A549 (cell line): ENCODE results near the gene LDB1. TPM values are rescaled to one million over a fixed set of nuclear protein-coding genes. Genes with fewer than 3 reads are reported as not detected.

ENCODE experiments used
- ATAC-seq, 2 experiments: fragments of 200-7000 bp in 1 of 2; fragments of >200 bp in 1 of 2; cut with Nextera tagmentation in 1 of 2; cut with Tn5 transposase in 1 of 2; 3 replicates each; pipeline versions ENCODE4 v1.8.0 to v1.9.1; 2018 to 2020; ENCODE audit warnings: mild to moderate bottlenecking in 1 of 2, moderate library complexity in 1 of 2
- CTCF ChIA-PET: fragments of 300-600 bp; sonication (Branson Sonifier 250); formaldehyde crosslinking; extraction: SDS; loops from one replicate; lab custom pipeline; 2021; ENCODE audit warnings: antibody characterized with exemption, inconsistent platforms; lab: Yijun Ruan, JAX
- POLR2A ChIA-PET: fragments of 350-600 bp; formaldehyde crosslinking; extraction: SDS; loops from one replicate; lab custom pipeline; 2021; ENCODE audit warnings: antibody characterized with exemption, inconsistent platforms; lab: Yijun Ruan, JAX
- DNase-seq, 2 experiments: peaks; one replicate each; pipeline versions ENCODE4 v3.0.0 to v3.0.0-alpha.2; 2011 to 2016; ENCODE audit warnings: low read depth in 1 of 2, low spot score in 1 of 2
- FAIRE-seq: peaks from 2 replicates; lab custom pipeline; 2011; peaks lifted over from hg19 to GRCh38; lab: Jason Lieb, UNC
- H3K27ac ChIP-seq, 2 experiments: fragments of >200 bp; sonication (Bioruptor Twin); formaldehyde crosslinking; 3 replicates each; pipeline ENCODE4 v1.5.1; 2016 to 2017
- H3K4me1 ChIP-seq: fragments of >200 bp; sonication (Bioruptor Twin); formaldehyde crosslinking; 3 replicates; pipeline ENCODE4 v1.6.1; 2016
- H3K4me2 ChIP-seq: fragments of >200 bp; sonication (Bioruptor Twin); formaldehyde crosslinking; 3 replicates; pipeline ENCODE4 v1.6.1; 2016
- H3K4me3 ChIP-seq: fragments of >200 bp; sonication (Bioruptor Twin); formaldehyde crosslinking; 3 replicates; pipeline ENCODE4 v1.5.1; 2016
- H3K9me3 ChIP-seq: fragments of >200 bp; sonication (Bioruptor Twin); formaldehyde crosslinking; 3 replicates; pipeline ENCODE4 v1.6.1; 2016
- BHLHE40 ChIP-seq: IDR thresholded peaks from 2 replicates; pipeline ENCODE4 v1.6.1; 2012; ENCODE audit warnings: low read depth, low read length, inconsistent platforms
- CHD2 ChIP-seq: fragments of 150-350 bp; IDR thresholded peaks from 2 replicates; pipeline ENCODE4 v1.6.1; 2014; ENCODE audit warnings: low read length; ENCODE audit not compliant: partially characterized antibody
- CHD4 ChIP-seq: fragments of 200-600 bp; sonication (generic); IDR thresholded peaks from 2 replicates; pipeline ENCODE4 v1.6.1; 2016; ENCODE audit warnings: antibody characterized with exemption, mild to moderate bottlenecking, borderline replicate concordance
- CTCF ChIP-seq: fragments of >200 bp; sonication (Bioruptor Twin); formaldehyde crosslinking; IDR thresholded peaks from 3 replicates; pipeline ENCODE4 v1.5.1; 2016
- EHF ChIP-seq: fragments of 250-450 bp; sonication (Bioruptor Pico); IDR thresholded peaks from 2 replicates; pipeline ENCODE4 v1.5.0; 2020; ENCODE audit warnings: mild to moderate bottlenecking
- EP300 ChIP-seq, 2 experiments: fragments of >200 bp; sonication (Bioruptor Twin); formaldehyde crosslinking; IDR thresholded peaks; 2 replicates in 1 of 2; 3 replicates in 1 of 2; pipeline ENCODE4 v1.6.1; 2016 to 2017
- FOSB ChIP-seq: fragments of 250-450 bp; sonication (Bioruptor Pico); IDR thresholded peaks from 2 replicates; pipeline ENCODE4 v1.5.0; 2020; ENCODE audit warnings: mild to moderate bottlenecking, moderate library complexity
- FOXS1 ChIP-seq: fragments of 250-450 bp; sonication (Bioruptor Pico); IDR thresholded peaks from 2 replicates; pipeline ENCODE4 v1.5.0; 2020; ENCODE audit warnings: mild to moderate bottlenecking, moderate library complexity
- GATA3 ChIP-seq: IDR thresholded peaks from 2 replicates; pipeline ENCODE4 v1.6.1; 2012; ENCODE audit warnings: borderline replicate concordance
- HDAC2 ChIP-seq: fragments of 200-600 bp; sonication (generic); IDR thresholded peaks from 2 replicates; pipeline ENCODE4 v1.6.1; 2016
- HOXA7 ChIP-seq: fragments of 250-450 bp; sonication (Bioruptor Pico); IDR thresholded peaks from 2 replicates; pipeline ENCODE4 v1.5.0; 2020; ENCODE audit warnings: mild to moderate bottlenecking, moderate library complexity
- MAFK ChIP-seq: fragments of 450-650 bp; IDR thresholded peaks from 2 replicates; pipeline ENCODE4 v1.6.1; 2014; ENCODE audit not compliant: partially characterized antibody
- MAX ChIP-seq: IDR thresholded peaks from 2 replicates; pipeline ENCODE4 v1.6.1; 2012
- MAZ ChIP-seq: fragments of 150-350 bp; IDR thresholded peaks from 2 replicates; pipeline ENCODE4 v1.6.1; 2014; ENCODE audit warnings: antibody characterized with exemption, low read depth, low read length, borderline replicate concordance
- MYC ChIP-seq: IDR thresholded peaks from 2 replicates; pipeline ENCODE4 v1.6.1; 2012; ENCODE audit warnings: mild to moderate bottlenecking, inconsistent platforms, low read length, improper control_type of control experiment, borderline replicate concordance
- NR3C1 ChIP-seq: fragments of >200 bp; sonication (Bioruptor Twin); formaldehyde crosslinking; IDR thresholded peaks from 3 replicates; pipeline ENCODE4 v1.6.1; 2017
- PBX3 ChIP-seq: IDR thresholded peaks from 2 replicates; pipeline ENCODE4 v1.6.1; 2012
- POLR2A ChIP-seq: IDR thresholded peaks from 2 replicates; pipeline ENCODE4 v1.6.1; 2012; ENCODE audit warnings: mild to moderate bottlenecking, low read length
- RAD21 ChIP-seq, 2 experiments: fragments of >200 bp in 1 of 2; sonication (Bioruptor Twin) in 1 of 2; formaldehyde crosslinking in 1 of 2; IDR thresholded peaks in 1 of 2; conservative IDR thresholded peaks in 1 of 2; 2 replicates in 1 of 2; 3 replicates in 1 of 2; pipeline ENCODE4 v1.6.1; 2012 to 2018; ENCODE audit warnings: inconsistent platforms in 1 of 2
- RFX5 ChIP-seq: fragments of 450-650 bp; IDR thresholded peaks from 2 replicates; pipeline ENCODE4 v1.7.1; 2014; ENCODE audit warnings: antibody characterized with exemption, mild to moderate bottlenecking, moderate library complexity
- ZFP36 ChIP-seq: fragments of 450-650 bp; IDR thresholded peaks from 2 replicates; pipeline ENCODE4 v1.6.1; 2014; ENCODE audit warnings: borderline replicate concordance; ENCODE audit not compliant: partially characterized antibody
- WGBS: methylation state at CpG from one replicate; pipeline ENCODE4 v1.1.6; 2017; ENCODE audit errors: missing lambda C conversion rate; 5-methylcytosine and 5-hydroxymethylcytosine counted together
- polyA plus RNA-seq, 4 experiments: library from polyadenylated mRNA; depleted of rRNA in 3 of 4; stranded (reverse); fragments of >200 nt; fragmentation: RNase III in 1 of 4; extraction: RNeasy Plus Mini Kit Qiagen cat#74134 plus additional on column Dnase treatment in 1 of 4; gene quantifications; 2 replicates in 3 of 4; 3 replicates in 1 of 4; pipeline ENCODE4 v1.2.3, GENCODE V29; 2011 to 2017

LDB1 gene
- polyA plus RNA-seq, 2 of the 4 experiments (the other 2 are of a cell fraction) = 37.2 to 47.0 TPM

- WGBS = 80% methylated on average over 4 of the region's 4 CpGs
- no peak overlapping the region for H3K4me2 ChIP-seq
- DNase-seq = no peak
- H3K27ac ChIP-seq = no peak overlapping the region
- ChIA-PET CTCF (interaction anchor here (0.9 to 4.7 kb wide), 4 partner anchors 8 to 29 kb away, joined by 3 to 40 read pairs (median 14); partner anchors contain the start of gene NOLC1), POLR2A (interaction anchor here (1.6 kb wide), 1 partner anchor 12 kb away, joined by 6 read pairs; the partner anchor contains the start of gene NOLC1)
- H3K4me3 ChIP-seq = no peak overlapping the region
- peak in 1 of 2 experiments; percentile 8; a peak in 3 of 6 replicates for ATAC-seq
- TF ChIP-seq EHF (CRISPR knock-in tag) (no peak), BHLHE40 (no peak), PBX3 (no peak), RFX5 (no peak), NR3C1 (no peak), CHD4 (no peak), RAD21 (conservative IDR thresholded peaks at IDR 0.05 in 1 of 2, IDR thresholded peaks at IDR 0.05 in 1 of 2) (no peak), HOXA7 (no peak), MAFK (no peak), GATA3 (no peak), MAX (no peak), HDAC2 (no peak), ZFP36 (no peak), CTCF (no peak)
- no peak for FAIRE-seq
- peaks cover 16% of the 10 kb centered on the region for H3K4me1 ChIP-seq
- H3K9me3 ChIP-seq = no peaks in the 10 kb centered on the region
Observed at GRCh38 chr10:102140218-102140617, 20.1 kb upstream of the LDB1 start.

- H3K4me3 ChIP-seq = no peak overlapping the region
- ChIA-PET CTCF (interaction anchor here (0.5 to 4.7 kb wide), 7 partner anchors 7 to 283 kb away, joined by 3 to 40 read pairs (median 4); partner anchors contain the start of gene NOLC1), POLR2A (interaction anchor here (1.6 kb wide), 1 partner anchor 12 kb away, joined by 6 read pairs; the partner anchor contains the start of gene NOLC1)
- no peak overlapping the region for H3K27ac ChIP-seq
- no peak for FAIRE-seq
- H3K4me1 ChIP-seq = peaks cover 23% of the 10 kb centered on the region
- no peak for TF ChIP-seq POLR2A
- TF ChIP-seq MYC = no peak
- TF ChIP-seq MAZ = no peak
- TF ChIP-seq FOSB (CRISPR knock-in tag) = no peak
- no peak for TF ChIP-seq EP300 (IDR thresholded peaks at IDR 0.05)
- TF ChIP-seq FOXS1 (CRISPR knock-in tag) = no peak
- TF ChIP-seq CHD2 = no peak
- TF ChIP-seq, all 56 proteins: peak for 0
- WGBS = 92% methylated on average over 12 of the region's 15 CpGs
- DNase-seq = no peak
- H3K9me3 ChIP-seq = no peaks in the 10 kb centered on the region
- no peak overlapping the region for H3K4me2 ChIP-seq
- ATAC-seq = no peak; a peak in 1 of 6 replicates
Observed at GRCh38 chr10:102139281-102140110, 19.3 kb upstream of the LDB1 start.
